Erythroblast (primary cell): ENCODE data around the gene AOAH.

ENCODE experiments used
- GATA1 ChIP-seq: IDR thresholded peaks from 2 replicates; pipeline ENCODE4 v1.6.1; 2011; ENCODE audit warnings: low read depth, mild to moderate bottlenecking, control low read depth, low read length, moderate library complexity
- POLR2A ChIP-seq: IDR thresholded peaks from 2 replicates; pipeline ENCODE4 v1.6.1; 2011; ENCODE audit warnings: mild to moderate bottlenecking, low read length

GRCh38 chr7:36686499-36686898 lies 37.8 kb downstream of the AOAH start:
- TF ChIP-seq POLR2A, result no peak
- no peak for TF ChIP-seq GATA1
